Omental fat pad (tissue), 4 donors: Measurements from ENCODE around the gene CLSTN2. TPM values are rescaled to one million over a fixed set of nuclear protein-coding genes. Genes with fewer than 3 reads are reported as not detected.

Experiments
- ATAC-seq: fragments of 150-250 bp; one replicate; pipeline ENCODE4 v1.9.1; 2016; ENCODE audit warnings: mild to moderate bottlenecking, moderate library complexity; ENCODE audit not compliant: low FRiP score
- DNase-seq: peaks from one replicate; pipeline ENCODE4 v3.0.0-alpha.2; 2019; ENCODE audit warnings: low spot score
- CTCF ChIP-seq, 3 donors: fragments of 450-650 bp; IDR thresholded peaks; one replicate each; pipeline ENCODE4 v1.5.1; 2016 to 2017; ENCODE audit warnings: antibody characterized with exemption in 3 of 3, mild to moderate bottlenecking in 3 of 3, moderate library complexity in 2 of 3
- total RNA-seq, 4 donors: library from RNA; depleted of rRNA; stranded (reverse); fragments of >200 nt; gene quantifications; one replicate each; pipeline ENCODE4 v1.1.0, GENCODE V29; 2016

The CLSTN2 gene
- total RNA-seq, 4 donors from 2014 or later, result 20.0 to 40.5 (median 37.8) TPM

DNA sequence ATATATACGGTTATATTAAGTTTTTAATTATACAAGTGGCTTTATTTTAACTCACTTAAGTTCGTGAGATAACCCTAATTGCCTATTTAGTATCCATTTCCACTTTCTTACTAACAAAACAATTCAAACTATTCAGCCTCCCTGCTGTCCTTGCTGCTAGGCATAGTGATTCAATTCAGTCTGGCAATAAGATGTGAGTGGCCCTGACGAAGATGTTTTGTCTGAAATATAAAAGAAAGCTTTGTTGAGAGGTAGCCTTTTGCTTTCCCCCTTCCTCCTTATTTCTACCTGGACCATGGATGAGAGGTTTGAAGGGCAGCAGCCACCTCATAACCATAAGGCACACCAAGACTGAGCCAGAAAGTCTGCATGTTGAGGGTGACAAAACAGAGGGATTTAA lies 653.6 kb downstream of the CLSTN2 start:
- DNase-seq, result no peak
- ATAC-seq, result no peak
- TF ChIP-seq CTCF (IDR thresholded peaks at IDR 0.05), result no peak

- ATAC-seq, result no peak
- no peak for DNase-seq
- no peak for TF ChIP-seq CTCF (IDR thresholded peaks at IDR 0.05)
Measured at GRCh38 chr3:140593766-140594165, 658.8 kb downstream of the CLSTN2 start.

- no peak for TF ChIP-seq CTCF (IDR thresholded peaks at IDR 0.05)
- ATAC-seq (no peak), DNase-seq (no peak)
Measured at GRCh38 chr3:140595295-140595694, 660.3 kb downstream of the CLSTN2 start.

- no peak for DNase-seq
- ATAC-seq, result no peak
- no peak for TF ChIP-seq CTCF (IDR thresholded peaks at IDR 0.05)
Measured at GRCh38 chr3:140597364-140597763, 662.4 kb downstream of the CLSTN2 start.

GRCh38 chr3:140597792-140598191 lies 662.8 kb downstream of the CLSTN2 start:
- no peak for DNase-seq
- ATAC-seq, result no peak
- TF ChIP-seq CTCF (IDR thresholded peaks at IDR 0.05), result no peak

DNA sequence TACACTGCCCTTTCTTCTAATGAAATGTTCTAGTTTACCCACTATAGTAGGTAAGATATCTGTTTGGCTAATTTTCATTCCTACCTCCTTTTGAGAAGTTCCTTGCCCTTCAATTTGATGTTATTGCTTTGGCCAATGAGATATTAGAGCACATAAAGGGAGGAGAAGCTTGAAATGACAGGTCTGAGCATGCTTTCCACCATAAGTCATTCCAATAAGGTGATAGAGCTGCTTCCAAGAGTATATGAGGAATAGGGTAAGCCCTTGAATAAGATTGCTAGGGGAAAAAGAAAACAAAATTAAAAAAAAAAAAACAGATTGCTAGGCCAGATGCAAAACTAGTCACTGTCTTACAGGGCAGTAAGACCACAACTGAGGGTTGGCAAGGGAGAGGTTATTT lies 664.0 kb downstream of the CLSTN2 start:
- ATAC-seq (no peak), DNase-seq (no peak)
- no peak for TF ChIP-seq CTCF (IDR thresholded peaks at IDR 0.05)

DNA sequence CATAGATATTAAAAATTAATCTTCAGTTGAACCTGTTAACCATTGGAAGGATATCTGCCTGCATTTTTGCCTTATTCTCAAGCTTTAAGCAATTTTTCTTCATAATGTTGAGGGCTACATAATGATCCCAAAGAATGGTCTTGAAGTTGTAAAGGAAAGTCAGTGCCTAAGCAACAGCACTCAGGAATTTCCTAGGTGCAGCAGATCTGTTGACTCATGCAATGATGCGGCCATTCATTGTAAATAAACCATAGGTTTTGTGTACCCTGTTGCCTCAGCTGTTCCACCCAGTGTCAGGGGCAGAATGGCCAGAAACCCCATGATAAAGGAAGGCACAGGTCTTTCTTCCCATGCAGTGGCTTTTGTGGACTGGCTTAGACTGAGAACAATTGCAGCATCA lies 664.5 kb downstream of the CLSTN2 start:
- no peak for TF ChIP-seq CTCF (IDR thresholded peaks at IDR 0.05)
- no peak for ATAC-seq

More for the DNA sequence above, 664.5 kb downstream of the CLSTN2 start:
- DNase-seq, result no peak
